Panc1 (cell line): ENCODE results near the gene TSC2. TPM values are rescaled to one million over a fixed set of nuclear protein-coding genes. Genes with fewer than 3 reads are reported as not detected.
A peak's percentile ranks its signal among the peaks of the same experiment; 100 is the strongest.

Source experiments
- ATAC-seq: fragments of 200-7000 bp; cut with Tn5 transposase; 2 replicates; pipeline ENCODE4 v1.9.1; 2020; ENCODE audit warnings: mild to moderate bottlenecking, moderate library complexity
- BruUV-seq: library from RNA; stranded (reverse); fragments of 400-500 nt; replicated peaks from 2 replicates; lab custom pipeline; 2021; lab: Mats Ljungman, UMichigan
- CTCF ChIA-PET: fragments of 300-600 bp; sonication (Branson Sonifier 250); formaldehyde crosslinking; loops from one replicate; lab custom pipeline; 2022; ENCODE audit warnings: antibody characterized with exemption; lab: Charles Lee
- POLR2A ChIA-PET: fragments of 300-600 bp; sonication (Branson Sonifier 250); formaldehyde crosslinking; loops from one replicate; lab custom pipeline; 2022; ENCODE audit warnings: antibody characterized with exemption; lab: Charles Lee
- DNase-seq: peaks from one replicate; pipeline ENCODE4 v3.0.0-alpha.2; 2010; ENCODE audit warnings: low read depth, low spot score
- H3K27ac ChIP-seq: 2 replicates; pipeline ENCODE4 v1.5.1; 2011; ENCODE audit warnings: mild to moderate bottlenecking, low read length, inconsistent platforms
- H3K27me3 ChIP-seq: fragments of 200-500 bp; sonication (Bioruptor generic); 2 replicates; pipeline ENCODE4 v1.6.0; 2014; ENCODE audit warnings: low read length, inconsistent platforms; ENCODE audit not compliant: control insufficient read depth, insufficient read depth
- H3K36me3 ChIP-seq: fragments of 200-500 bp; sonication (Bioruptor generic); 2 replicates; pipeline ENCODE4 v1.5.1; 2014; ENCODE audit warnings: inconsistent platforms, mild to moderate bottlenecking, low read length, moderate library complexity; ENCODE audit not compliant: control insufficient read depth, insufficient read depth
- H3K4me1 ChIP-seq: 2 replicates; pipeline ENCODE4 v1.5.1; 2011; ENCODE audit warnings: inconsistent platforms, mild to moderate bottlenecking, low read length, moderate library complexity; ENCODE audit not compliant: control insufficient read depth, insufficient read depth
- H3K4me3 ChIP-seq, 2 experiments: 2 replicates each; pipeline ENCODE4 v1.5.1; 2011 to 2012; ENCODE audit warnings: low read depth in 2 of 2, low read length in 2 of 2, mild to moderate bottlenecking in 2 of 2, inconsistent platforms in 1 of 2, moderate library complexity in 1 of 2
- H3K9me3 ChIP-seq: fragments of 200-500 bp; sonication (Bioruptor generic); 2 replicates; pipeline ENCODE4 v1.5.1; 2014; ENCODE audit warnings: low read depth, mild to moderate bottlenecking, inconsistent platforms, low read length, moderate library complexity; ENCODE audit not compliant: control insufficient read depth, insufficient read depth
- POLR2AphosphoS5 ChIP-seq: IDR thresholded peaks from 2 replicates; pipeline ENCODE4 v1.6.1; 2012; ENCODE audit warnings: mild to moderate bottlenecking, low read depth, low read length, moderate library complexity
- SIN3A ChIP-seq: IDR thresholded peaks from 2 replicates; pipeline ENCODE4 v1.6.1; 2012; ENCODE audit warnings: low read depth, mild to moderate bottlenecking, low read length, moderate library complexity, borderline replicate concordance; ENCODE audit not compliant: insufficient read depth
- TCF7L2 ChIP-seq: IDR thresholded peaks from 2 replicates; pipeline ENCODE4 v1.6.1; 2011; ENCODE audit warnings: mild to moderate bottlenecking, low read depth, low read length, inconsistent platforms
- in situ Hi-C: cut with HindIII; loops from 2 replicates; pipeline ENCODE4 v1.10.0; 2016; ENCODE audit warnings: low sequenced_read_pairs, low pct_unique_long_range_greater_than_20kb
- intact Hi-C: fragments of 100-400 bp; cut with micrococcal nuclease; formaldehyde crosslinking; loops from one replicate; pipeline ENCODE4 v1.10.0; 2022; ENCODE audit not compliant: unreplicated experiment
- total RNA-seq: library from RNA; stranded (reverse); gene quantifications from one replicate; pipeline ENCODE4 v1.2.1, GENCODE V29; 2021; ENCODE audit not compliant: unreplicated experiment
- TF ChIP-seq, protein P1 (sequence below), 2 experiments: IDR thresholded peaks; 2 replicates each; pipeline ENCODE4 v1.6.1; 2011 to 2012; ENCODE audit warnings: low read depth in 2 of 2, control low read depth in 1 of 2, low read length in 1 of 2, mild to moderate bottlenecking in 1 of 2, moderate library complexity in 1 of 2; ENCODE audit not compliant: insufficient read depth in 1 of 2
- TF ChIP-seq, protein P2 (sequence below): fragments of 450-650 bp; IDR thresholded peaks from 2 replicates; pipeline ENCODE4 v1.5.1; 2017; ENCODE audit warnings: mild to moderate bottlenecking

TSC2 gene
- total RNA-seq, 1 experiment from 2014 or later: 115 TPM

DNA sequence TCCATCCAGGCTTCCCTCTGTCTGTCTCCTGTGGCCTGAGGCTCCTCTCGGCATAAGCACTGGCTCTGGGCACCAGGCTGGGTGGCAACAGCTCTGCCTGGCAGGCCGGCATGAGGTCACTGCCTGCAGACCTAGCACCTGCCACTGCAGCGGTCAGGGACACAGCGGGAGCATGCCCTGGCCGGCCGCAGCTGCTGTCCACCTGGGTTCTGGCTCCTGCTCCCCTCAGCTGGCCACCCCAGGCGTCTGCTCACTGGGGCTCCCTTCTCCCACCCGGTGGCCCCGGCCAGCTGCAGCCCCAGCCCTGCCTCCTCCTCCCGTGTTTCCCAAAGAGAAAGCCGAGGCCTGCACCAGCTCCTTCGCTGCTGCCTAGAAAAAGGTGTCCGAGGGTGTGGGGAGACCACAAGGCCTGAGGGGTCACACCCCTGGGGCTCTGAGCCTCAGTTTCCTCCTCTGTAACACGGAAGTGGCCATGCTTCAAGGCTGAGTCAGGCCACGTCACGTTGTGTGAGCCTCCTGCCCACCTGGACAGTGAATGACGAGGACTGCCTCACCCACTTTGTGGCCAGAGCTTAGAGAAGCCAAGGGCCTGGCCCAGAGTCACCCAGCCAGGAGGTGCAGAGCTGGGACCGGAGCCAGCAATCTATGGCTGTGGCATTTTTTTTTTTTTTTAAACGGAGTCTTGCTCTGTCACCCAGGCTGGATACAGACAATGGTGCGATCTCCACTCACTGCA lies 6.8 kb upstream of the TSC2 start:
- no peak; the same call in 1 of the 2 replicates for TF ChIP-seq POLR2AphosphoS5
- no peak for TF ChIP-seq TCF7L2
- no peak for TF ChIP-seq SIN3A
- TF ChIP-seq, protein P1, sequence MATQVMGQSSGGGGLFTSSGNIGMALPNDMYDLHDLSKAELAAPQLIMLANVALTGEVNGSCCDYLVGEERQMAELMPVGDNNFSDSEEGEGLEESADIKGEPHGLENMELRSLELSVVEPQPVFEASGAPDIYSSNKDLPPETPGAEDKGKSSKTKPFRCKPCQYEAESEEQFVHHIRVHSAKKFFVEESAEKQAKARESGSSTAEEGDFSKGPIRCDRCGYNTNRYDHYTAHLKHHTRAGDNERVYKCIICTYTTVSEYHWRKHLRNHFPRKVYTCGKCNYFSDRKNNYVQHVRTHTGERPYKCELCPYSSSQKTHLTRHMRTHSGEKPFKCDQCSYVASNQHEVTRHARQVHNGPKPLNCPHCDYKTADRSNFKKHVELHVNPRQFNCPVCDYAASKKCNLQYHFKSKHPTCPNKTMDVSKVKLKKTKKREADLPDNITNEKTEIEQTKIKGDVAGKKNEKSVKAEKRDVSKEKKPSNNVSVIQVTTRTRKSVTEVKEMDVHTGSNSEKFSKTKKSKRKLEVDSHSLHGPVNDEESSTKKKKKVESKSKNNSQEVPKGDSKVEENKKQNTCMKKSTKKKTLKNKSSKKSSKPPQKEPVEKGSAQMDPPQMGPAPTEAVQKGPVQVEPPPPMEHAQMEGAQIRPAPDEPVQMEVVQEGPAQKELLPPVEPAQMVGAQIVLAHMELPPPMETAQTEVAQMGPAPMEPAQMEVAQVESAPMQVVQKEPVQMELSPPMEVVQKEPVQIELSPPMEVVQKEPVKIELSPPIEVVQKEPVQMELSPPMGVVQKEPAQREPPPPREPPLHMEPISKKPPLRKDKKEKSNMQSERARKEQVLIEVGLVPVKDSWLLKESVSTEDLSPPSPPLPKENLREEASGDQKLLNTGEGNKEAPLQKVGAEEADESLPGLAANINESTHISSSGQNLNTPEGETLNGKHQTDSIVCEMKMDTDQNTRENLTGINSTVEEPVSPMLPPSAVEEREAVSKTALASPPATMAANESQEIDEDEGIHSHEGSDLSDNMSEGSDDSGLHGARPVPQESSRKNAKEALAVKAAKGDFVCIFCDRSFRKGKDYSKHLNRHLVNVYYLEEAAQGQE (IDR thresholded peaks at IDR 0.05; ENCODE audit: insufficient read depth in 1 of 2, low read depth in 2 of 2, low read length in 1 of 2): no peak
- TF ChIP-seq, protein P2, sequence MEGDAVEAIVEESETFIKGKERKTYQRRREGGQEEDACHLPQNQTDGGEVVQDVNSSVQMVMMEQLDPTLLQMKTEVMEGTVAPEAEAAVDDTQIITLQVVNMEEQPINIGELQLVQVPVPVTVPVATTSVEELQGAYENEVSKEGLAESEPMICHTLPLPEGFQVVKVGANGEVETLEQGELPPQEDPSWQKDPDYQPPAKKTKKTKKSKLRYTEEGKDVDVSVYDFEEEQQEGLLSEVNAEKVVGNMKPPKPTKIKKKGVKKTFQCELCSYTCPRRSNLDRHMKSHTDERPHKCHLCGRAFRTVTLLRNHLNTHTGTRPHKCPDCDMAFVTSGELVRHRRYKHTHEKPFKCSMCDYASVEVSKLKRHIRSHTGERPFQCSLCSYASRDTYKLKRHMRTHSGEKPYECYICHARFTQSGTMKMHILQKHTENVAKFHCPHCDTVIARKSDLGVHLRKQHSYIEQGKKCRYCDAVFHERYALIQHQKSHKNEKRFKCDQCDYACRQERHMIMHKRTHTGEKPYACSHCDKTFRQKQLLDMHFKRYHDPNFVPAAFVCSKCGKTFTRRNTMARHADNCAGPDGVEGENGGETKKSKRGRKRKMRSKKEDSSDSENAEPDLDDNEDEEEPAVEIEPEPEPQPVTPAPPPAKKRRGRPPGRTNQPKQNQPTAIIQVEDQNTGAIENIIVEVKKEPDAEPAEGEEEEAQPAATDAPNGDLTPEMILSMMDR: no peak
- ATAC-seq (peak; percentile 56), DNase-seq (no peak)
- H3K4me3 ChIP-seq: no peak overlapping the region
- H3K9me3 ChIP-seq: no peaks in the 10 kb centered on the region
- ChIA-PET CTCF (interaction anchor here (0.7 kb wide), 1 partner anchor 111 kb away, joined by 4 read pairs; no protein-coding TSS in a partner anchor), POLR2A (interaction anchor here (0.7 kb wide), 2 partner anchors 50 to 59 kb away, joined by 4 to 5 read pairs; no protein-coding TSS in a partner anchor)
- no TSS peak for BruUV-seq
- H3K4me1 ChIP-seq: peaks cover 56% of the 10 kb centered on the region
- no peaks in the 10 kb centered on the region for H3K27me3 ChIP-seq
- intact Hi-C loops (no loop called here), in situ Hi-C loops (no loop called here)
- H3K36me3 ChIP-seq: no peaks in the 10 kb centered on the region
- peak overlapping the region; percentile 82 for H3K27ac ChIP-seq

DNA sequence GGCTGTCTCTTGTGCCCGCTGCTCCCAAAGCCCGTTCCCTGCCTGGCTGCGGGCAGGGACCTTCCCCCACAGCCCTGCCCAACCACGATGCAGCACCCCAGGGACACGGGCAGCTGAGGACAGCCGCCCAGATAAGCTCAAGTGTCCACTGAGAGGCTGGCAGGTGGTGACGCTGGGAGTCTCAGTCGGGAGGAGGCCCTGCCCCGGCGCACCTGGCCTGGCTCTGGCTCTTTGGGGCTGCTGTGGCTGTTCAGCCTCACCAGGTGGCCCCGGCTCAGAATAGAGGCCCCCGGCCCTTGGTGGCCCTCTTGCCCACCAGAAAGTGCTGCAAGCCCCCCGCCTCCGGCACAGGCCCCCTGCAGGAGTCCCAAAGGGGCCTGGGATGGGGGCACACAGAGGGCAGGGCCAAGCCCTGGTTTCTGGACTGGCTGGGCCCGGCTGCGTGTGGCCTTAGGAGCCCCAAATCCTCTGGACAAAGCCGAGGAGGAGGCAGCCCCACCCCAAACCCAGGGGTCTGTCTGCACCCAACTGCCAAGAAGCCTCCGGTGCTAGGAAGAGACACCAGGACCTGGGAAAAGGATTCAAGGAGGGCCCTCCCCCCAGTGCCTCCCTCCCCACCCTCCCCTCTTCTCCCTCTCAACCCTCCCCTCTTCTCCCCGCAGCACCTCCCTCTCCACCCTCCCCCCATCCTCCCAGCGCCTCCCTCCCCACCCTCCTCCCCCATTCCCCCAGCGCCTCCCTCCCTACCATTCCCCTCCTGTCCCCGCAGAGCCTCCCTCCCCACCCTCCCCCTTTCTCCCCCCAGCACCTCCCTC lies 5.4 kb upstream of the TSC2 start:
- Histone ChIP-seq H3K27me3 (no peaks in the 10 kb centered on the region), H3K36me3 (no peaks in the 10 kb centered on the region), H3K27ac (peak overlapping the region; percentile 35; the same call in 1 of the 2 replicates), H3K4me1 (peaks cover 54% of the 10 kb centered on the region), H3K9me3 (no peaks in the 10 kb centered on the region), H3K4me3 (no peak overlapping the region)
- ChIA-PET CTCF (interaction anchor here (0.5 to 0.8 kb wide), 2 partner anchors 39 to 98 kb away, joined by 3 to 8 read pairs; no protein-coding TSS in a partner anchor), POLR2A (no interaction called here)
- TF ChIP-seq POLR2AphosphoS5 (no peak), SIN3A (no peak), TCF7L2 (no peak)
- TF ChIP-seq, protein P2: no peak
- TF ChIP-seq, protein P1 (IDR thresholded peaks at IDR 0.05; ENCODE audit: insufficient read depth in 1 of 2, low read depth in 2 of 2, low read length in 1 of 2): no peak
- intact Hi-C loops: no loop called here
- BruUV-seq: no TSS peak
- DNase-seq: no peak
- no peak for ATAC-seq
- in situ Hi-C loops: no loop called here
